Measurements from ENCODE around the gene HOXB1.

DNA sequence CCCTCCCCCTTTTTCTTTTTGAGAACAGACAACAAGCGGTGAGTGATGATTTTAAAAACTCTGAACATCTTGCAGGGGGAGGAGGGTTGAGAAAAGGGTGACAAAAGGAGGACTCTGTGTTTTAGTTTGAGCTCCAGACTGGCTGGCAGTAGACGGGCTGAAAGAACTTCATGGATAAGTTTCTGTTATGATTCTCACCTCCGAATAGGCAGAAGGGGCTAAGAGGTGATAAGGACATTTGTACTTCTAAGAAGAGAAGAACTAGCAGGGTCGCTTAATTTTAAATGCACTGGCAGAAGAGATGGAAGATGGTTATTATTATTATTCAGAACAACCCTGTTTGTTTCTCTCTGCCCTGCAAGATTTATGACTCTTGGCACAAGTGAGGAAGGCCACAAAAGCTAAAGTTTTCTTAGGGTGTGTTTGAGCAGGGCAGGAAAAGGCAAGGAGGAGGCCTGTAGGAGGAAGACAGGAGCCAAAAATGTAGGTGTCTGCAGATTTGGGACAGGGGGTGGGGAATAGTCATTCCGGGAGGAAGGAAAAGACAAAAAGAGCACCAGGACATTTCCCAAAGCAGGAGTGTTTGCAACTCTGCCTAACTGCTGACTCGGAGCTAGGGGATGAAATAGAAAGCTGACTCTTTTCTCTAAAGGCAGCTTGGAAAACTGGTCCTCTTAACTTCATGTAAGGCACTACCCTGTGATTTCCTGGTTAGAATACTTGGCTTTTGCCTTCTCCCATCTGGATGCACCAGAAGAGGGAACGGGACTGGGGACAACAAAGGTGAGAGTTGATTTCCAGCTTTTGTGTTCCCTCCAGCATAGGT, 26.0 kb upstream of the HOXB1 start:
- TF ChIP-seq CTCF (conservative IDR thresholded peaks at IDR 0.05) = no peak
- TF ChIP-seq EZH2 (IDR thresholded peaks at IDR 0.05; ENCODE audit: low read depth) = no peak

Data from PC-9 (cell line).